ENCODE measurements around the gene MYO1A. TPM values are rescaled to one million over a fixed set of nuclear protein-coding genes. Genes with fewer than 3 reads are reported as not detected.

Gene MYO1A
- total and polyA plus RNA-seq, 2 donors (not counting 1 experiment from before 2014, with no cell fraction given), result 0.55 to 1.3 TPM

GRCh38 chr12:56994231-56994746 lies 55.6 kb downstream of the MYO1A start:
- no peak overlapping the region for H3K4me2 ChIP-seq (replicated peaks; ENCODE audit: low read depth, low read length, poor library complexity, severe bottlenecking)
- H3K79me2 ChIP-seq (ENCODE audit: control insufficient read depth, insufficient read depth, low read length), result peaks cover 15% of the 10 kb centered on the region
- no peaks in the 10 kb centered on the region for H3K9me3 ChIP-seq (ENCODE audit: control extremely low read depth in 1 of 3, control insufficient read depth in 2 of 3, insufficient read depth in 1 of 3, low read length in 2 of 3)
- ChIA-PET POLR2A (no interaction called here), CTCF (interaction anchor here (1.2 to 1.3 kb wide), 2 partner anchors 11 to 241 kb away, joined by 3 read pairs; no protein-coding TSS in a partner anchor)
- no peaks in the 10 kb centered on the region for H3K27me3 ChIP-seq (replicated peaks in 1 of 4; ENCODE audit: control extremely low read depth in 1 of 4, control insufficient read depth in 3 of 4, insufficient read depth in 4 of 4, low read length in 3 of 4)
- peaks cover 9 to 10% of the 10 kb centered on the region in 2 donors for H3K4me1 ChIP-seq (ENCODE audit: control insufficient read depth in 2 of 2, insufficient read depth in 2 of 2, low read length in 2 of 2)
- H2AFZ ChIP-seq (ENCODE audit: insufficient read depth, low read depth, low read length, poor library complexity, severe bottlenecking), result no peak overlapping the region
- peaks cover 13% of the 10 kb centered on the region for H3K4me1 Mint-ChIP-seq
- no peak overlapping the region for H3K27ac Mint-ChIP-seq
- no peak overlapping the region for H3K9ac ChIP-seq (ENCODE audit: low read length)
- no peaks in the 10 kb centered on the region for H4K20me1 ChIP-seq (ENCODE audit: control insufficient read depth, insufficient read depth, low read length, poor library complexity, severe bottlenecking)
- H3K36me3 ChIP-seq (replicated peaks in 1 of 2; ENCODE audit: control extremely low read depth in 1 of 2, control insufficient read depth in 1 of 2, extremely low read depth in 1 of 2, insufficient read depth in 2 of 2, low read length in 1 of 2), result peaks cover 0 to 17% of the 10 kb centered on the region in 2 experiments
- H3K9me3 Mint-ChIP-seq (ENCODE audit: insufficient read depth), result no peaks in the 10 kb centered on the region
- no peaks in the 10 kb centered on the region for H3K27me3 Mint-ChIP-seq
- no peak overlapping the region for H3K4me3 ChIP-seq (ENCODE audit: control extremely low read depth in 1 of 5, extremely low read depth in 1 of 5, insufficient read depth in 1 of 5, low read depth in 2 of 5, low read length in 4 of 5)
- ATAC-seq (ENCODE audit: low read depth), result no peak
- WGBS (ENCODE audit: insufficient coverage), result 100% methylated on average over 4 of the region's 10 CpGs
- no peak for TF ChIP-seq CTCF (IDR thresholded peaks at IDR 0.05)
- no peak for TF ChIP-seq EZH2 (IDR thresholded peaks at IDR 0.05; ENCODE audit: borderline replicate concordance, insufficient read depth, low read depth, low read length, poor library complexity, severe bottlenecking)
- intact Hi-C loops (cut with micrococcal nuclease), result no loop called here
- H3K4me3 Mint-ChIP-seq, result no peak overlapping the region
- DNase-seq, result no peak
- H3K27ac ChIP-seq (ENCODE audit: low read length in 2 of 2), result no peak overlapping the region

- Histone ChIP-seq H4K20me1 (ENCODE audit: control insufficient read depth, insufficient read depth, low read length, poor library complexity, severe bottlenecking) (no peaks in the 10 kb centered on the region), H3K27ac (ENCODE audit: low read length in 2 of 2) (no peak overlapping the region), H3K4me3 (ENCODE audit: control extremely low read depth in 1 of 5, extremely low read depth in 1 of 5, insufficient read depth in 1 of 5, low read depth in 2 of 5, low read length in 4 of 5) (no peak overlapping the region), H3K79me2 (ENCODE audit: control insufficient read depth, insufficient read depth, low read length) (peaks cover 10% of the 10 kb centered on the region), H3K27me3 (replicated peaks in 1 of 4; ENCODE audit: control extremely low read depth in 1 of 4, control insufficient read depth in 3 of 4, insufficient read depth in 4 of 4, low read length in 3 of 4) (no peaks in the 10 kb centered on the region), H3K9me3 (ENCODE audit: control extremely low read depth in 1 of 3, control insufficient read depth in 2 of 3, insufficient read depth in 1 of 3, low read length in 2 of 3) (no peaks in the 10 kb centered on the region), H3K4me2 (replicated peaks; ENCODE audit: low read depth, low read length, poor library complexity, severe bottlenecking) (no peak overlapping the region), H2AFZ (ENCODE audit: insufficient read depth, low read depth, low read length, poor library complexity, severe bottlenecking) (no peak overlapping the region), H3K36me3 (replicated peaks in 1 of 2; ENCODE audit: control extremely low read depth in 1 of 2, control insufficient read depth in 1 of 2, extremely low read depth in 1 of 2, insufficient read depth in 2 of 2, low read length in 1 of 2) (peaks cover 0 to 15% of the 10 kb centered on the region in 2 experiments), H3K9ac (ENCODE audit: low read length) (no peak overlapping the region), H3K4me1 (ENCODE audit: control insufficient read depth in 2 of 2, insufficient read depth in 2 of 2, low read length in 2 of 2) (peaks cover 0 to under 1% of the 10 kb centered on the region in 2 donors)
- TF ChIP-seq CTCF (IDR thresholded peaks at IDR 0.05), result no peak
- TF ChIP-seq EZH2 (IDR thresholded peaks at IDR 0.05; ENCODE audit: borderline replicate concordance, insufficient read depth, low read depth, low read length, poor library complexity, severe bottlenecking), result no peak
- H3K27me3 Mint-ChIP-seq, result no peaks in the 10 kb centered on the region
- WGBS (ENCODE audit: insufficient coverage), result 86% methylated on average over 6 of the region's 10 CpGs
- CTCF ChIA-PET, result interaction anchor here (1.2 to 1.3 kb wide), 2 partner anchors 10 to 240 kb away, joined by 3 read pairs; no protein-coding TSS in a partner anchor
- POLR2A ChIA-PET, result no interaction called here
- H3K4me1 Mint-ChIP-seq, result peaks cover 4% of the 10 kb centered on the region
- H3K9me3 Mint-ChIP-seq (ENCODE audit: insufficient read depth), result no peaks in the 10 kb centered on the region
- ATAC-seq (ENCODE audit: low read depth), result no peak
- H3K27ac Mint-ChIP-seq, result no peak overlapping the region
- DNase-seq, result no peak
- intact Hi-C loops (cut with micrococcal nuclease), result no loop called here
- no peak overlapping the region for H3K4me3 Mint-ChIP-seq
These were observed 56.6 kb downstream of the MYO1A start for GRCh38 chr12:56993346-56993745.

All from B cell (primary cell).